Upper lobe of left lung (tissue), 4 donors: ENCODE data around the gene RBM19.

Experiments
- EP300 ChIP-seq, 4 donors: sonication (generic); formaldehyde crosslinking; IDR thresholded peaks; one replicate each; pipeline ENCODE4 v1.5.1; 2017; ENCODE audit warnings: antibody characterized with exemption in 4 of 4, control low read depth in 2 of 4
- POLR2A ChIP-seq, 4 donors: fragments of 450-650 bp; IDR thresholded peaks; one replicate each; pipeline ENCODE4 v1.5.1; 2016 to 2017; ENCODE audit warnings: antibody characterized with exemption in 4 of 4, mild to moderate bottlenecking in 2 of 4
- POLR2AphosphoS5 ChIP-seq, 2 donors: sonication (generic); formaldehyde crosslinking; IDR thresholded peaks; one replicate each; pipeline ENCODE4 v1.5.1; 2017; ENCODE audit warnings: antibody characterized with exemption in 2 of 2
- TF ChIP-seq, protein P1 (sequence below), 6 experiments: fragments of 450-650 bp in 4 of 6; fragments of 200-600 bp in 2 of 6; sonication (generic) in 2 of 6; IDR thresholded peaks; one replicate each; pipeline ENCODE4 v1.5.1; 2016 to 2019; ENCODE audit warnings: antibody characterized with exemption in 6 of 6

DNA sequence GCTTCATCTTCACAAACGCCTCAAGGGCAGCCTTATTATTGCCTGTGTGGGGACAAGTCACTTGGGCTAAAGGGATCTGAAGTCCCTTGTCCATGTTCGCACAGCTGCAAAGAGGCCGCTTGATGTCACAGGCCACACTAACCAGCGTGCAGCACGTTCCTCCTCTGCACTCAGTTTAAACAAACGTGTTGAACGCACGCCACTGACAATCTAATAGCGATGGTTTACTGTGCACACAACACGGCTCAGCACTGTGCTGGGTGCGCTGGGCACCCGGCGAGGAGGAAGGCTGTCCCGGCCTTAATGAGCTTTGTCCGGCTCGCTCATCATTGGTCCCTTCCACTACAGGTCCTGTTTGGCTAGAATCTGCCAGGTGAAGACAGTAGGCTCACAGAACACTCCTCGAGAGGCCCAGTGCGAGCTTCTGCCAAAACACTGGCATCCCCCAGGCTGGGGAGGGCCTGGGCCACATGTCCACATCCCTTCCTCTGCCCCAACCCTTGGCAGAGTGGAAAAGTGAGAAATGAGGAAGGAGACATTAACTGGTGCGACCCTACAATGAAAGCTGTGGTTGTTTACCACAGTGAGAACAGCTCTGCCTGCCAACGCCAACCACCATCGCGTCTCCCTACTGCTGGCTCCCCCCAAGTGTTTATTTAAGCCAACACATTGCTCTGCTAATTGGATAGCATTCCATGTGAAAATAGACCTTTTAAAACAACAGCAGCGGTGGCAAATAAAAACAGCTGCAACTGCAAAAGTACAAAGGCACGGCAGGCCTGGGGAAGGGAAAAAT lies 113.2 kb downstream of the RBM19 start:
- TF ChIP-seq, protein P1, sequence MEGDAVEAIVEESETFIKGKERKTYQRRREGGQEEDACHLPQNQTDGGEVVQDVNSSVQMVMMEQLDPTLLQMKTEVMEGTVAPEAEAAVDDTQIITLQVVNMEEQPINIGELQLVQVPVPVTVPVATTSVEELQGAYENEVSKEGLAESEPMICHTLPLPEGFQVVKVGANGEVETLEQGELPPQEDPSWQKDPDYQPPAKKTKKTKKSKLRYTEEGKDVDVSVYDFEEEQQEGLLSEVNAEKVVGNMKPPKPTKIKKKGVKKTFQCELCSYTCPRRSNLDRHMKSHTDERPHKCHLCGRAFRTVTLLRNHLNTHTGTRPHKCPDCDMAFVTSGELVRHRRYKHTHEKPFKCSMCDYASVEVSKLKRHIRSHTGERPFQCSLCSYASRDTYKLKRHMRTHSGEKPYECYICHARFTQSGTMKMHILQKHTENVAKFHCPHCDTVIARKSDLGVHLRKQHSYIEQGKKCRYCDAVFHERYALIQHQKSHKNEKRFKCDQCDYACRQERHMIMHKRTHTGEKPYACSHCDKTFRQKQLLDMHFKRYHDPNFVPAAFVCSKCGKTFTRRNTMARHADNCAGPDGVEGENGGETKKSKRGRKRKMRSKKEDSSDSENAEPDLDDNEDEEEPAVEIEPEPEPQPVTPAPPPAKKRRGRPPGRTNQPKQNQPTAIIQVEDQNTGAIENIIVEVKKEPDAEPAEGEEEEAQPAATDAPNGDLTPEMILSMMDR (IDR thresholded peaks at IDR 0.05) = no peak
- TF ChIP-seq EP300 (IDR thresholded peaks at IDR 0.05) (no peak), POLR2A (IDR thresholded peaks at IDR 0.05) (no peak), POLR2AphosphoS5 (IDR thresholded peaks at IDR 0.05) (no peak)
